ENCODE measurements around the gene CDH23.
"Not testable (repeated sequence)": the region's sequence is repeated elsewhere in the genome, so short reads cannot be mapped to it uniquely, and the experiment has no call there.

The CDH23 gene

GRCh38 chr10:71396711-71397295, at the start of gene CDH23:
CDH23 (plus strand) TSS chr10:71396920; CDS start chr10:71439832, 42,912 bp downstream.
- DNase-seq = no peak

- DNase-seq = no peak
Measured at GRCh38 chr10:71347587-71348395, 48.9 kb upstream of the CDH23 start.

- DNase-seq = no peak
Measured at GRCh38 chr10:71348850-71349249, 47.9 kb upstream of the CDH23 start.

GRCh38 chr10:71349406-71349805, 47.3 kb upstream of the CDH23 start:
- DNase-seq = no peak

GRCh38 chr10:71351087-71351486, 45.6 kb upstream of the CDH23 start:
- DNase-seq = no peak

GRCh38 chr10:71351628-71352319, 44.9 kb upstream of the CDH23 start:
- DNase-seq = no peak

- no peak for DNase-seq
Measured at GRCh38 chr10:71353639-71354038, 43.1 kb upstream of the CDH23 start.

GRCh38 chr10:71354776-71355175, 41.9 kb upstream of the CDH23 start:
- DNase-seq = no peak

GRCh38 chr10:71355886-71356285, 40.8 kb upstream of the CDH23 start:
- no peak for DNase-seq

- no peak for DNase-seq
Measured at GRCh38 chr10:71357792-71358265, 38.9 kb upstream of the CDH23 start.

- DNase-seq = no peak
Measured at GRCh38 chr10:71358277-71358676, 38.4 kb upstream of the CDH23 start.

- not testable (repeated sequence) for DNase-seq
Measured at GRCh38 chr10:71358906-71359305, 37.8 kb upstream of the CDH23 start.

GRCh38 chr10:71359364-71360046, 37.2 kb upstream of the CDH23 start:
- no peak for DNase-seq

GRCh38 chr10:71360735-71361134, 36.0 kb upstream of the CDH23 start:
- no peak for DNase-seq

GRCh38 chr10:71361581-71361980, 35.1 kb upstream of the CDH23 start:
- DNase-seq = no peak

GRCh38 chr10:71362141-71362540, 34.6 kb upstream of the CDH23 start:
- DNase-seq = no peak

- DNase-seq = no peak
Measured at GRCh38 chr10:71363936-71364335, 32.8 kb upstream of the CDH23 start.

- no peak for DNase-seq
Measured at GRCh38 chr10:71365366-71365765, 31.4 kb upstream of the CDH23 start.

- DNase-seq = no peak
Measured at GRCh38 chr10:71366690-71367089, 30.0 kb upstream of the CDH23 start.

GRCh38 chr10:71367271-71367670, 29.4 kb upstream of the CDH23 start:
- no peak for DNase-seq

GRCh38 chr10:71368176-71368575, 28.5 kb upstream of the CDH23 start:
- DNase-seq = no peak

GRCh38 chr10:71368643-71369042, 28.1 kb upstream of the CDH23 start:
- DNase-seq = no peak

- DNase-seq = no peak
Measured at GRCh38 chr10:71369602-71370001, 27.1 kb upstream of the CDH23 start.
